Measurements from ENCODE around the gene THEM4.

DNA sequence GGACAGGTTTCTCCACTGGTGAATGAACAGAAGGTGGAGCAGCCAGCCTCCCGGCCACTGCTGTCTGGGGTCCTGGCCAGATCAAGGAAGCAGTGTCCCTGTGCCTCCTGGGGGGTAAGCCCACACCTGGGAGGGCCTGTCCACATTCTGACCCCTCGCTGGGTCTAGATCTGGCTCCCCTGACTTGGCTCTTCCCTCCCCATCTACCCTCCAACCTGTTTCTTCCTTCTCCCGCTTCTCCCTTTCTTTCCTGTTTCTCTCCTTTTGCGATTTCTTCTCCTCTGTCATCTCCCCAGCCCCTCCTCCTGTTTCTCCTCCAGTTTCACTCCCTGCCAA is 78.1 kb downstream of the THEM4 start:
- TF ChIP-seq POLR2A (IDR thresholded peaks at IDR 0.05): no peak
- TF ChIP-seq, protein P1, sequence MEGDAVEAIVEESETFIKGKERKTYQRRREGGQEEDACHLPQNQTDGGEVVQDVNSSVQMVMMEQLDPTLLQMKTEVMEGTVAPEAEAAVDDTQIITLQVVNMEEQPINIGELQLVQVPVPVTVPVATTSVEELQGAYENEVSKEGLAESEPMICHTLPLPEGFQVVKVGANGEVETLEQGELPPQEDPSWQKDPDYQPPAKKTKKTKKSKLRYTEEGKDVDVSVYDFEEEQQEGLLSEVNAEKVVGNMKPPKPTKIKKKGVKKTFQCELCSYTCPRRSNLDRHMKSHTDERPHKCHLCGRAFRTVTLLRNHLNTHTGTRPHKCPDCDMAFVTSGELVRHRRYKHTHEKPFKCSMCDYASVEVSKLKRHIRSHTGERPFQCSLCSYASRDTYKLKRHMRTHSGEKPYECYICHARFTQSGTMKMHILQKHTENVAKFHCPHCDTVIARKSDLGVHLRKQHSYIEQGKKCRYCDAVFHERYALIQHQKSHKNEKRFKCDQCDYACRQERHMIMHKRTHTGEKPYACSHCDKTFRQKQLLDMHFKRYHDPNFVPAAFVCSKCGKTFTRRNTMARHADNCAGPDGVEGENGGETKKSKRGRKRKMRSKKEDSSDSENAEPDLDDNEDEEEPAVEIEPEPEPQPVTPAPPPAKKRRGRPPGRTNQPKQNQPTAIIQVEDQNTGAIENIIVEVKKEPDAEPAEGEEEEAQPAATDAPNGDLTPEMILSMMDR (IDR thresholded peaks at IDR 0.05): no peak
